GM12891 (cell line): Measurements from ENCODE around the gene FOXD2. TPM values are rescaled to one million over a fixed set of nuclear protein-coding genes. Genes with fewer than 3 reads are reported as not detected.

ENCODE experiments used
- DNase-seq: peaks from one replicate; pipeline ENCODE4 v3.0.0; 2011; ENCODE audit warnings: low spot score; ENCODE audit not compliant: insufficient read length
- FAIRE-seq: peaks from 2 replicates; lab custom pipeline; 2011; peaks lifted over from hg19 to GRCh38; lab: Jason Lieb, UNC
- PAX5 ChIP-seq: IDR thresholded peaks from 2 replicates; pipeline ENCODE4 v1.6.1; 2011; ENCODE audit warnings: low read length, moderate library complexity, mild to moderate bottlenecking; ENCODE audit not compliant: insufficient read depth, severe bottlenecking
- POLR2A ChIP-seq: IDR thresholded peaks from 2 replicates; pipeline ENCODE4 v1.6.1; 2011; ENCODE audit warnings: low read depth, low read length, control low read depth
- POLR2AphosphoS5 ChIP-seq: IDR thresholded peaks from 2 replicates; pipeline ENCODE4 v1.6.1; 2011; ENCODE audit warnings: low read depth, low read length, control low read depth
- POU2F2 ChIP-seq: IDR thresholded peaks from 2 replicates; pipeline ENCODE4 v1.6.1; 2011; ENCODE audit warnings: low read depth, mild to moderate bottlenecking, control low read depth, low read length, moderate library complexity
- SPI1 ChIP-seq: IDR thresholded peaks from 2 replicates; pipeline ENCODE4 v1.6.1; 2011; ENCODE audit warnings: low read depth, low read length, control low read depth
- TAF1 ChIP-seq: IDR thresholded peaks from 2 replicates; pipeline ENCODE4 v1.6.1; 2011; ENCODE audit warnings: low read depth, low read length, control low read depth
- polyA plus RNA-seq: library from polyadenylated mRNA; unstranded; fragments of >200 nt; gene quantifications from one replicate; pipeline ENCODE4 v1.2.1, GENCODE V29; 2012; ENCODE audit warnings: low read depth, missing spikeins, inconsistent platforms; ENCODE audit not compliant: missing spikeins

The FOXD2 gene
- 0.05 TPM for polyA plus RNA-seq

GRCh38 chr1:47437447-47438164 is at the start of gene FOXD2:
FOXD2 (plus strand) TSS chr1:47438044; CDS start chr1:47438136, 92 bp downstream.
- FAIRE-seq (peak; percentile 96), DNase-seq (peak; percentile 98)
- TF ChIP-seq POLR2AphosphoS5 (no peak), POU2F2 (no peak), TAF1 (no peak), PAX5 (no peak), POLR2A (no peak), SPI1 (no peak)

- DNase-seq (peak; percentile 35), FAIRE-seq (peak; percentile 95)
- TF ChIP-seq POLR2AphosphoS5 (no peak), POLR2A (no peak), SPI1 (no peak), PAX5 (no peak), TAF1 (no peak), POU2F2 (no peak)
Measured at GRCh38 chr1:47388891-47389238, 49.0 kb upstream of the FOXD2 start.

- no peak for FAIRE-seq
- no peak for TF ChIP-seq PAX5
- no peak for TF ChIP-seq POLR2A
- TF ChIP-seq POLR2AphosphoS5 = no peak
- DNase-seq = no peak
Measured at GRCh38 chr1:47389731-47390130, 48.1 kb upstream of the FOXD2 start.

GRCh38 chr1:47390843-47391242 is 47.0 kb upstream of the FOXD2 start:
- TF ChIP-seq POU2F2 (no peak), SPI1 (no peak), TAF1 (no peak), POLR2A (no peak), POLR2AphosphoS5 (no peak), PAX5 (no peak)
- DNase-seq = no peak
- FAIRE-seq = no peak

- TF ChIP-seq SPI1 (no peak), POLR2AphosphoS5 (no peak)
- no peak for DNase-seq
- no peak for FAIRE-seq
Measured at GRCh38 chr1:47393141-47393540, 44.7 kb upstream of the FOXD2 start.

GRCh38 chr1:47395433-47395832 is 42.4 kb upstream of the FOXD2 start:
- FAIRE-seq = no peak
- TF ChIP-seq POLR2AphosphoS5 = no peak
- no peak for TF ChIP-seq SPI1
- TF ChIP-seq POLR2A = no peak
- TF ChIP-seq PAX5 = no peak
- no peak for TF ChIP-seq TAF1
- no peak for TF ChIP-seq POU2F2
- DNase-seq = no peak

- no peak for DNase-seq
- TF ChIP-seq POLR2A = no peak
- TF ChIP-seq PAX5 = no peak
- TF ChIP-seq SPI1 = no peak
- no peak for TF ChIP-seq POU2F2
- no peak for TF ChIP-seq TAF1
- TF ChIP-seq POLR2AphosphoS5 = no peak
- no peak for FAIRE-seq
Measured at GRCh38 chr1:47396671-47397196, 41.1 kb upstream of the FOXD2 start.

GRCh38 chr1:47399138-47399845 is 38.6 kb upstream of the FOXD2 start:
- no peak for DNase-seq
- no peak for FAIRE-seq

GRCh38 chr1:47399846-47400155 is 38.0 kb upstream of the FOXD2 start:
- DNase-seq = no peak
- no peak for FAIRE-seq
- TF ChIP-seq POU2F2 (no peak), PAX5 (no peak), TAF1 (no peak), POLR2AphosphoS5 (no peak), POLR2A (no peak), SPI1 (no peak)

More at GRCh38 chr1:47399138-47399845, 38.6 kb upstream of the FOXD2 start:
- no peak for TF ChIP-seq TAF1
- TF ChIP-seq POLR2AphosphoS5 = no peak
- no peak for TF ChIP-seq POLR2A
- TF ChIP-seq POU2F2 = no peak
- TF ChIP-seq SPI1 = peak; percentile 88
- TF ChIP-seq PAX5 = no peak

- DNase-seq = no peak
- TF ChIP-seq PAX5 (no peak), POU2F2 (no peak), POLR2A (no peak), POLR2AphosphoS5 (no peak), SPI1 (no peak), TAF1 (no peak)
- FAIRE-seq = no peak
Measured at GRCh38 chr1:47401761-47402160, 36.1 kb upstream of the FOXD2 start.

GRCh38 chr1:47402591-47402990 is 35.3 kb upstream of the FOXD2 start:
- no peak for FAIRE-seq
- TF ChIP-seq POLR2A = no peak
- no peak for TF ChIP-seq SPI1
- no peak for TF ChIP-seq PAX5
- TF ChIP-seq TAF1 = no peak
- no peak for TF ChIP-seq POLR2AphosphoS5
- no peak for TF ChIP-seq POU2F2
- no peak for DNase-seq
